ENCODE results near the gene TRAPPC3L.
A peak's percentile ranks its signal among the peaks of the same experiment; 100 is the strongest.
"Not testable (repeated sequence)": the region's sequence is repeated elsewhere in the genome, so short reads cannot be mapped to it uniquely, and the experiment has no call there.

Gene TRAPPC3L

DNA sequence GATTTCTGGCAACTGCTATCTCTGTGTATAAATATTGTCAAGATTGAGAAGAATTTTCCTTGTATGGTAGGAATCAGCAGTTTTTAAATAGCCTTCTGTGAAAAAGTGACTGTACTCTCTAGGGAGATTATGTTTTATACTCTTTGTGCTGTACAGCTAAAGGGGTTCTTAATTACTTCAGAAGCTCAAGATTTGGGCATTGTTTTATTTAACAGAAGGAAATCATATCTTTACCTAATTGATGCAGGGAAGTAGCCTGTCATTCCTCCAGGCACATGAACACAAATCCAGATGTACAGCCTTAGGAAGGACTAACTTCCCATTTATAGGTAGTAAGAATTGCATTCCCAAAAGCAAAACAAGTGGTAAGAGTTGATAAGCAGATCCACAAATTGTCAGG is 32.8 kb downstream of the TRAPPC3L start:
- no peak for DNase-seq

DNA sequence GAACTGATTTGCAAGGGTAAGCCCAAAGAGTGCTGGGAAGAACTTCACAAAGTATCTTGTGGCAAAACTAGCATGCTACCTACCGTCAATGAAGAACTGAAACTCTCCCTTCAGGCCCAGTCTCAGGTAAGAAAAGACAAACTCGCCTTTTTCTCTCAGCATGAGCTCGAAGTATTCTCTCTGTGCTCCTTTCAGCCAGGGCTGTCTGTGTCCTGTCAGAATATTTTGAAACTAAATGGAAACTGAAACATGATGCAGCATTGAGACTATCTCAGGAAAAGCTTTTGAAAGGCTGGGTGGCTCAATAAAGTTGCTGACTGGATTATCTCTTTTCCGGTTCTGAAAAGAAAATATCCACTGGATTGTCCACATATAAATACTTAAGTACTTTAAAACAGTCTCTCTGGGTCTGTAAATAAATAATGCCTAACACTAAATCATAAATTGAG is 33.3 kb downstream of the TRAPPC3L start:
- no peak for DNase-seq

DNA sequence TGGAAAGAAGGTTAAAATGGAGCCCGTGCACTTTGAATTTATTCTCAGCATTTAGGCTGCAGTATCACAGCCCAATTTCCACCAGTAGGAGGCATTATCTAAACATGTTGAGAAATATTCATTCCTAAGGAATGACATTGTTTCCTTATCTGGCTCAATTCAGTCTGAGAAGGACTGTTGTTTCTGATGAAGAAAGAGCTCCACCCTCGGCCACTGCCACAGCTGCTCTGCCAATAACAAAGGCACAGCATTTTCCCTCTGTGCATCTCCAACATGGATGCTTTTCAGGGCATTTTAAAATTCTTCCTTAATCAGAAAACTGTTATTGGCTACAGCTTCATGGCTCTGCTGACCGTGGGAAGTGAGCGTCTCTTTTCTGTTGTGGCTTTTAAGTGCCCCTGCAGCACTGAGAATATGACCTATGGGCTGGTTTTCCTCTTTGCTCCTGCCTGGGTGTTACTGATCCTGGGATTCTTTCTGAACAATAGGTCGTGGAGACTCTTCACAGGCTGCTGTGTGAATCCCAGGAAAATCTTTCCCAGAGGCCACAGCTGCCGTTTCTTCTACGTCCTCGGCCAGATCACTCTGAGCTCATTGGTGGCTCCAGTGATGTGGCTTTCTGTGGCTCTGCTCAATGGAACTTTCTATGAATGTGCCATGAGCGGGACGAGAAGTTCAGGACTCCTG is 33.9 kb downstream of the TRAPPC3L start, which contains the start of gene CALHM5:
Gene CALHM5 (plus strand): TSS at position 216 of the 687 bp plus-strand sequence. CDS start 58 bp downstream, at position 274.
- DNase-seq: no peak

DNA sequence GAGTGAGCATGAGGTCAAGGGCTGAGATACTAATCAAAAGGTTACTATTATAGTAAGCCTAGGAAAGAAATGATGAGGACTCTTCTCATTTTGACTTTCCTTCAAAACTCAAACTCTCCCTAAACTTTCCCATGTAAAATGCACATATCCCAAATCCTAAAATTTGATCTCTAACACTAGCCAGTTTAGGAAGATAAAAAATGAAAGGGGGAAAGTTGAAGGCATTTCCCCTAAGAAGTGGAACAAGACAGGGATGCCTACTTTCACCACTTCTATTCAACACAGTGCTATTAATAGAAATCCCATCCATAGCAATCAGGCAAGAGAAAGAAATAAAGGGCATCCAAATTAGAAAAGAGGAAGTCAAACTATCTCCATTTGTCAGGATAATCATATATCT is 37.0 kb downstream of the TRAPPC3L start:
- DNase-seq: no peak

DNA sequence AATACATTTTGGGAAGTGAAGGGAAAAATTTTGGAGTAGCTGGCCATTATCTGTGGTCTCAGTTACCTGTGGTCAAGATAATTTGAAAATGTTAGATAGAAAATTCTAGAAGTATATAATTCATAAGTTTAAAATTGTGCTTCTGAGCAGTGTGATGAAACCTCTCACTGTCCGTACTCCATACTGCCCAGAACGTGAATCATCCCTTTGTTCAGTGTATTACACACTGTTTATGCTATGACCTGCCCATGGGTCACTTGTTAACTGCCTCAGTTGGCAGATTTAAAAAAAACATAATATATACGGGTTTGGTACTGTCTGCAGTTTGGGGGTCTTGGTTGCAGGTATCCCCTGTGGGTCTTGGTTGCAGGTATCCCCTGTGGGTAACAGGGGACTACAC is 38.2 kb downstream of the TRAPPC3L start:
- no peak for DNase-seq

DNA sequence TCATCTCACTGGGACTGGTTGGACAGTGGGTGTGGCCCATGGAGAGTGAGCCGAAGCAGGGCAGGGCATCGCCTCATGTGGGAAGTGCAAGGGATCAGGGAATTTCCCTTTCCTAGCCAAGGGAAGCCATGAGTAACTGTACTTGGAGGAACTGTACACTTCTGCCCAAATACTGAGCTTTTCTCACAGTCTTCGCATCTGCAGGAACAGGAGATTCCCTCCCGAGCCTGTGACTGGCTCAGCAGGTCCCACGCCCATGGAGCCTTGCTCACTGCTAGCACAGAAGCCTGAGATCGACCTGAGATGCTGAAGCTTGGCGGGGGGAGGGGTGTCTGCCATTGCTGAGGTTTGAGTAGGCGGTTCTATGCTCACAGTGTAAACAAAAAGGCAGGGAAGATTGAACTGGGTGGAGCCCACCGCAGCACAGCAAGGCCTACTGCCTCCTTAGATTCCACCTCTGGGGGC is 44.5 kb downstream of the TRAPPC3L start:
- DNase-seq: no peak

DNA sequence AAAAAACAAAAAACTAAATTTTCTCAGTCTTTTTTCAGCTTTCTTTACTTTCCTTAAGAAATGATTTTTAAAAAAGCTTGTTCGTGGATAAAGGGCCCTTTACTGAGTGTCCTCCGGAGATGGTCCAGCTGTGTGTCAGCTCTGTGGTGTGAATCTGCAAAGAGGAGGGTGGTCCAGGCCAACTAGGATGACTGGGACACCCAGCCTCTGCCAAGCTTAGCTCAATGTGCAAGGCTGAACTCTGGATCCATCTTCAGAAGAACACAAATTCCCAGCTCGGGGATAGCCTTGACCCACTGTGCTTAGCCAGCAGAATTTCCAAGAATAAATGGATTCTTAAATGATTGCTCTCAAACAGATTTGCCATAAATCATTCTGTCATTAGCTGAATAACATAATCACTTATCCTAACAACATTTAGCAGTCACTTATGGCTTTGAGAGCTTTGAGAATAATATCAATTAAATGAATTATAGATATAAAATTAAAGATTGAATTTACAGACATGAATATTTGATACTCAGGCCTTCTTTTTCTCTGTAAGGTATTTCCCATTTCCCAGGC is 48.3 kb downstream of the TRAPPC3L start:
- no peak for DNase-seq

DNA sequence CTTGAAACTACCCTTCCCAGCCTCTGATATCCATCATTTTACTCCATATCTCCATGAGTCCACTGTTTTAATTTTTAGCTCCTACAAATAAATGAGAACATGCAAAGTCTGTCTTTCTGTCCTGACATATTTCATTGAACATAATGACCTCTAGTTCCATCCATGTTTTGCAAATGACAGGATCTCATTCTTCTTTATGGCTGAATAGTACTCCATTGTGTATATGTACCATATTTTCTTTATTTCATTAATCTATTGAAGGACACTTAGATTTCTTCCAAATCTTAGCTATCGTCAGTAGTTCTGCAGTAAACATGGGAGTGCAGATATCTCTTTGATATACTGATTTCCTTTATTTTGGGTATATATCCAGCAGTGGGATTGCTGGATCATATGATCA is 50.3 kb downstream of the TRAPPC3L start:
- not testable (repeated sequence) for DNase-seq

DNA sequence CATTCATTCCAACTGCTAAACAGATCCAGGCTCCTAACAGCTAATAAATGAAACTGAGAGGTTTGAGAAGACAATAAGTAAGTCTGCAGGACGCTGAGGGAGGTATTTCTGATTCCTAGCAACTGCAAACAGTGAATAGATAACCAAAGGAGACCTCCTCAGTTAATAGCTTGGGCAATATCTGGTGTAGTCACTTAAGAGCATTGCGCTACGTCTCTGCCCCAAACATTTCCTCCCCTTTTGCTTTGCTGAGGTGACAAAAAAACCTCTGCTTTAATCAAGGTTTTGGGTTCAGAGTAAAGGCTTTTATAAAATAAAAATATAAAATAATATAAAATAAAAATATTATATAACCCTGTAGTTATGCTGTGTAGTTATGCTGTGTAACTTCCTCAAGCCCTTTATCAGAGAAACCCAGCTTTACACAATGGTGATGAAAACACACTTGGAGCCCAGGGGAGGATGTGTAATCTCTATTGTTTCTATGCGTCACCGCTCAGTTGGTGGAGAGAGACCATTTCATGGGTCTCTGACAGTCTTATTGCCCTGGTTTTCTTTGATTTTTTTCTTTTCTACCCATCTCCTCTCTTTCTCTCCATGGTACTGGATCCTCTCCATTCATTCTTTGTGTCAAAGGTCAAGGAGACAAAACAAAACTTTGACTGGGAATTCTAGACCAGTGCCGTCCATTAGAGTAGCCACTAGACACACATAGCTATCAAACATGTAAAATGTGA is 53.0 kb downstream of the TRAPPC3L start:
- DNase-seq: peak; percentile 90

DNA sequence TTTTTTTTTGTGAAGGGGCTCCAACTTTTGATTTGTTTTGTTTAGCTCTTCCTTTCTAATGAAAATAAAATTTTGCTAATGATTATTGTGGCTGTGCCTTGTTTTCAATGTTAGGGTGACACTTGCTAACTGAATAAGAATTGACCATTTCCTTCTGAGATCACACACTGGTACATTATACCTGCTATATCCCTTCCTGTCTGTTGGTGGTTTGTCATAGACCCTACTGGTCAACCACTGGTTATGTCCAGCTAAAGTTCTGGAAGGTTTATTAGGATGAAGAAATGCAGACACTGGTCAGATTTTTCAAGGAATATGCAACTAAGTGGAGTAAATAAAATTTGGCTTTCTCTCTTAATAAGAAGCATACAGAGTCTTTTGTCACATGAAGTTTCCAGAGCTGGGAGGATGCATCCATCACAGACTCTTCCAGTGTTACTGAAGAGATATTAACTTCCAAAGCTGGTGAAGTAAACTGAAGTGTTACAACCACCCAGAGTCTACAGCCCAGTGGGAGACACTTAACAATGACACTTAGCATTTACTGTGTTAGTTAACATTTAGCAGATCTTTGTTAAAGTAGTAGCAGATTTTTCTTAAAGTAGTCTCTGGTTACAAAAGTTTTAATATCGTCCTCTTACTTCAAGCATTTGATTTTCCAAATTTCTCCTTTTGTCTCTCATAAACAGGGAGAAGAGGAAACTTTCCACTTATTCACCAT is 53.7 kb downstream of the TRAPPC3L start:
- DNase-seq: no peak

DNA sequence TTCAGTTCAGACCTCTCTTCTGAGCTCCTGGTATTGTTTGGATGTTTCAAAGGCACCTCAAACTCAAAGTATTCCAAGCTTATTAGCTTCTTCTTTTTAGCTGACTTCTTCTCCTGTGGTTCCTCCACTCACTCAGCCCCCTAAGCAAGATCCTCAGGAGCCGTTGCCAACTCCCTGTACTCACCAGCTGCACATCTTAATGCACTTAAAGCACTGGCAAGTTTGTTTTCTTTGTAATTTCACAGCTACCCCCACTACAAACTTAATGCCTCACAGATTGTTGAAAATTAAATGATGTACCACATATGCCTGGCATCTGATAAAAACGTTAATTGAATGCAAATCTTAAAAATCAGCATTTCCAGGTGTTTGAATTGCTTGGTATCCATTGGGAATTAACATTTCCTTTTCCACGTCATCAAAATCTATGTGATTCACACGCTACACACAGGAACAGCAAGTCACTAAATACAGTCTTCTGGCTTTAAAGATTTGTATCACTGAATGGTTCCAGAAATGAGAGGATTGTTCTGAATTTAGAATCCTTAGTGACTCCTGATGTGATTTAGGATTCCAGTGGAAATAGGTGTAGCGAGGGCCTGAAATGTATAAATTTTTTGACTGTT is 59.8 kb downstream of the TRAPPC3L start:
- DNase-seq: no peak

DNA sequence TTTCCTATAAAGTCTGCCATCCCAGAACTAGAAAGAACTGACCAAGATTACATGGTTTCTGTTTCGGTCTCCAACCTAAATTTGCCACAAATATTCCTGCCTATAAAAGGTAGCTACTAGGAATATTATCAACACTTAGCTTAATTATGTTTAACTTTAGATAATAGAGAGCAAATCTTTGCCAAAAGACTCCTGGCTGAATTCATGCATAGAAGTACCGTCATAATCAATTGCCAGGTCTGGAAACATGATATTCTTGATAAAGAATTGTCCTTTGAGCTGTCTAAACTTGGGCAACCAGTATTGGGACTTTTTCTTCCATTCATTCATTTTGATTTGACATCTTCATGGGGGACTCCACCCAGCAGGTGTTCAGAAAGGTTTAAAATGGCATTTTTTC is 61.9 kb downstream of the TRAPPC3L start:
- DNase-seq: no peak

DNA sequence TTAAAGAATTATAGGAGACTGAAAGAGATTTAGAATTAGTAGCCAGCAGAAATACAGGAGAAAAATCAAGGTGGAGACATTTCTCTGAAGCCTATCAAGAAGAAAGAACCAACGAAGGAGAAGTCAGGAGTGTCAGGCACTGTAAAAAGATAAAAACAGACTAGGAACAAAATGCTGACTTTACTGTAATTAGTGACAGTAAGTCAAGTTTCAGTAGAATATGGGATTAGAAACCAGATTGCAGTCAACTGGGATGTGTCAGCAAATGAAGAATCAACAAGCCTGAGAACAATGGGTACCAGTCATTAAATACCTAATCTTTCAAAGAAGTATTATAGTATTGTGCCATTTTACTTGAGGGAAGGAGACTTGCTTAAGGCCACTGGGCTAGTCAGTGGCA is 62.7 kb downstream of the TRAPPC3L start:
- DNase-seq: no peak

DNA sequence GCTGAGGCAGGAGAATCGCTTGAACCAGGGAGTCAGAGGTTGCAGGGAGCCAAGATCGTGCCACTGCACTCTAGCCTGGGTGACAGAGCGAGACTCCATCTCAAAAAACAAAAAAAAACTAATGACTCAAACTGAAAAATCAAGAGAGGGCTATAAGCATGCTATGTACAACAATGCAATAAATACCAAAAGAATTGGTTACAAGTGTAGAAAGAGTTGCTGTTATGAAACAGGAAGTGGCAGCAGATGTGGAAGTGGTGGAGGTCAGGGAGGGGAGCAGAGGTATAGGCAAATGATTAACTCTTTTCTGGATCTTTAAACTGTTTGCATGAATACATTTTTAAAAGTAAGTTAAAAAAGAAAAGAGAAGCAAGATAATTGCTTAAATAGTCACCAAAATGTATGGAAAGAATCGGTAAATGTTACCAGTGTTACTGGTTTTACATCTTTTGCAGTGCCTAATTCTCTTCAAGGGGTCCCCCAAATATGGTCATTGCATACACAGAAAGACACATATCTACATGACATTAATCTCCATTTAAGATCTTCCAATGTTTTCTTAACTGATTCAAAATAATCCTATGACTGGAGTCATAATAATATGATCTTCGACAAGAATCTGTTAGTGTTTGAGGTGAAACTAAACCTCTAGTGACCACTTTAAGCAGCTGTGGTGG is 69.3 kb downstream of the TRAPPC3L start:
- DNase-seq: peak; percentile 89

DNA sequence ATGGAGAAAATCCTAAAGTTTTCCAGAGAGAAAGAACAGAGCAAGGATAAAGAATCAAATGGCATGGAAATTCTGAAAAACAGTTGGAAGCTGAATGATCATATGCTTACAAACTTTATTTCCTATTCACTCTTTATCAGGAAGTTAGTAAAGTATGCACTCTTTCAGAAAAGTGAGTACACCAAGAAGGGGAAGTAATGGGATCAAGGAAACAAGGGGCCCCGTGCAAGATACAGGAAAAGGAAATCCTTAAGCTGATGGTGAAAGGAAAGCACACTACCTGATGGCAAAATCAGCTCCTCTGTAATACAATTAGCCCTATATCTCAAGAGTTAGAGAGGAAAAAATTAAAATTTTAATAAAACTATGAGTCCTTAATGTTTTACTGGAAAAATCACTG is 70.3 kb downstream of the TRAPPC3L start:
- DNase-seq: peak; percentile 81

DNA sequence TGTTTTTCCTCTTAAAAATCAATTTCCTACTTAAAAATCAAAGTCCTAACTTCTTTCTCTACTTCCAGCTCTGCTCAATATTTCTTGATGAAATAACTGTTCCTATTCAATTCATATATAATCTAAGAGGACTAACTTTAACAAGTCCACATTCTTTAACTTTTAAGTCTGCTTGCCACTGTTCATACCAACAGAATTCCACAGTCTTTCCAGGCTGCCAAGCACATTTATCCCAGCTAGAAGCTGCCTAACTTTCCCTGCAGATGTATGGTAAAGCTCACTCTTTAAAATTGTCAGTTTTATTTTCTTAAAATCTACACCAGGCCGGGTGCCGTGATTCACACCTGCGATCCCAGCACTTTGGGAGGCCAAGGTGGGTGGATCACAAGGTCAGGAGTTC is 72.8 kb downstream of the TRAPPC3L start:
- DNase-seq: no peak

DNA sequence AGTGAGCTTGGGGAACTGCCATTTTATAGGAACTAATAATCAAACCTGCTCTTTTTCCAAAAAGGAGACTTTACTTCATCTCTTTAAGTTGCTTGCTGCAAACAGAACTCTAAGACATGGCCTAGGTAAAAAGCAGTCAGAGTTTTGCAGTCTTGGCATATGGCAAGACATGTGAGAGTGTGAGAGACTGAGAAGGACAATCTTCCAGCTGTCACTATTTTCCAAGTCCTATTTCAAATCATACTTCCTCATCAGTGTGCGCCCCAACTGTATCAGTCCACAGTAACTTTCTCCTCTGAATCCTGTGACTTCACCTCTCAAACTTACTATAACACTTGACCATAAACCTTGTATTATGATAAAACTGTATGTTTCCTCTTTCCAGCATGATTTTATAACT is 74.0 kb downstream of the TRAPPC3L start:
- DNase-seq: no peak

DNA sequence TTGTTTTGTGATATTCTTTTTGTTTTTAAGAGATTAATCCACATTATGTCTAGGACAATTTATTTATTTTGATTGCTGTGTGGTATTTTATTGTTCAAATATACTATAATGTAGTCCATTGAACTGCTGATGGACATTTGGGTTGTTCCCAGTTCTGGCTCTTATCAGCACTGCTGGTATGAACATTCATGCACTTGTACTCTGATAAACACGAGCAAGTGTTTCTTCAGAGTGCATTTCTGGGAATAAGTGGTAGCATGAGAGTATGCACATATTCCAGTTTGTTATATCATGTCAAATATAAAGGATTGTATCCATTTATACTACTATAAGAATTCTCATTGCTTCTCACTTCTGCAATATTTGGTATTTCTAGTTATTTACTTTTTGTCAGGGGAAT is 77.2 kb downstream of the TRAPPC3L start:
- DNase-seq: no peak

DNA sequence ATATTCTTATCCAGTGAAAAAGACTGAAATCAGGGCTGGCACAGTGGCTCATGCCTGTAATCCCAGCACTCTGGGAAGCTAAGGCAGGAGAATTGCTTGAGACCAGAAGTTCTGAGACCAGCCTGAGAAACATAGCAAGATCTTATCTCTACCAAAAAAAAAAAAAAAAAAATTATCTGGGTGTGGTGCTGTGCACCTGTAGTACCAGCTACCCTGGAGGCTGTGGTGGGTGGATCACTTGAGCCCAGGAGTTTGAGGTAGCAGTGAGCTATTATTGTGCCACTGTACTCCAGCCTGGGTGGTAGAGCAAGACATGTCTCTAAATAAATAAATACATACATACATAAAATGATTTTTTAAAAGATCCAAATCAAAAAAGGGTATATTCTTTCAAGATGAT is 78.0 kb downstream of the TRAPPC3L start:
- no peak for DNase-seq

DNA sequence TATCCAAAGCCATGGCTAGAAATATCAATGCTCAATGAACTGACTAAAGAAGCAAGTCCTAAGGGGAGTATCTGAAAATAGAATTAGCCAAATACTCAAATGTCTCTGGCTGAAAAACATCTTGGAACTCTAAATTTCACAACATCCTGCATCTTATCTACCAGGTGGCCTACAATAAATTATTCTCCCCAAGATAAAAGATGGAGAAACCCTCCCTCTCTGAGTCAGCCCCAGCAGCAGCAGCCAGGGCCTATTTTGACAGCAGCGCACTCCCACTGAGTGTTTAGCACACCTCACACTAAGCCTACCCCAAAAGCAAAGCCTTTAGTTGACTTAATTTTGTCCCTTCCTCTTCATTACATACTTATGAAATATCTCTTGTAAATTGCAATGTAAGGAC is 78.4 kb downstream of the TRAPPC3L start:
- no peak for DNase-seq

DNA sequence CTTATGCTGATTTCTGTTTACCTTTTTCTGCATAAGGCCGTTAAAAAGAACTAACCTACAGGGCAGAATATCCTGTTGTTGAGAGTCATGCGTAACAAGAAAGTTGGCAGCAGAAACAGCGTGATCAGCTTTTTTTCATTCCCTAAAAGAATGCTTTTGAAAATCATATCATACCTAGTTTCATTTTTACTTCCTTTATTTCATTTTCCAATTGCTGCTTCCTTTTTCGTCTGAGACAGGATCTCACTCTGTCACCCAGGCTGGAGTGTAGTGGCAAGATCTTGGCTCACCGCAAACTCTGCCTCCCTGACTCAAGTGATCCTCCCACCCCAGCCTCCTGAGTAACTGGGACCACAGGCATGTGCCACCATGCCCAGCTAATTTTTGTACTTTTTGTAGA is 80.2 kb downstream of the TRAPPC3L start:
- peak; percentile 64 for DNase-seq

DNA sequence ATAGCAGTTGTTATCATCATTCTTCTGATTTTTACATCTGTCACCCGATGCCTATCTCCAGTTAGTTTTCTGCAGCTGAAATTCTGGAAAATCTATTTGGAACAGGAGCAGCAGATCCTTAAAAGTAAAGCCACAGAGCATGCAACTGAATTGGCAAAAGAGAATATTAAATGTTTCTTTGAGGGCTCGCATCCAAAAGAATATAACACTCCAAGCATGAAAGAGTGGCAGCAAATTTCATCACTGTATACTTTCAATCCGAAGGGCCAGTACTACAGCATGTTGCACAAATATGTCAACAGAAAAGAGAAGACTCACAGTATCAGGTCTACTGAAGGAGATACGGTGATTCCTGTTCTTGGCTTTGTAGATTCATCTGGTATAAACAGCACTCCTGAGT is 82.2 kb downstream of the TRAPPC3L start:
- no peak for DNase-seq
